ENCODE measurements around the gene USP44. TPM values are rescaled to one million over a fixed set of nuclear protein-coding genes. Genes with fewer than 3 reads are reported as not detected.
A peak's percentile ranks its signal among the peaks of the same experiment; 100 is the strongest.

The USP44 gene
- total RNA-seq, 1 experiment from 2014 or later = not detected

DNA sequence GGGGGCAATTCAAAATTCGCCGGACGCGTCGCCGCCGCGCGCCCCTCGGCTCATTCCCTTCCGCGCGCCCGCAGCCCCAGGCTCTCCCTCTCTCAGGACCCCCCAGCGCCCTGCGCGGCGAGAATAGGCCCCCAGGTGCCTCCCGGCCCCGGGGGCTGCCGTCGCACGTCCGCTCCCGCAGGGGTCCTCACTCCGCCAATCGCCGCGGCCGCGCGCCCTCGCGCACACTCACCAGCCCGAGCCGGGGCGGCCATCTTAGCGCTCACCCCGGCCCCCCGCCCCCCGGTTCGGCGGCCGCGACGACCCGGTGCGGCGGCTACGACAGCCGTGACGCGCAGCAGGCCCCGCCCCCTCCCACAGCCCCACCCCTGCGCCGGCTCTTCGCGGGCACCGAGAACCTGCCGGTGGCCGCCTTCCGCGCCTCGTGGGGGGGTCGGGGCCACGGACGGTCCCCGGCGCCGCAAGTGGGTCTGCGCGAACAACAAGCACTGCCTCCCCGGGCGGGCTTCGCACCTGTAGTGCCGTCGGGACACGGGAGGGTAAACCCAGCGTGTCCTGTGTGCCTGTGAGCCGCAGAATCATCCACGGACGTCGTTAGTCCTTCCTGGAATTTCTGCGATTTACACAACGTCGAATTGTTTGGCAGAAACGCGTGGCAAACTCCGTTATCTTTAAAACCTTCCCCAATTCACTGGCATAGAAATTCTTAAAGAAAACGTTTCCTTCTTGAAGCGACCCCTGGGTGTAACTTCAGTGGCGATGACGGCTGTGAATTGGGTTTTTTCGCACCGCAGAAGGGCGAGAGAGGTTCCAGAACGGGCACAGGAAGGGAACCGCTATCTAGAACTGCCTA lies 2.5 kb downstream of the USP44 start:
- DNase-seq (ENCODE audit: low spot score) = no peak

DNA sequence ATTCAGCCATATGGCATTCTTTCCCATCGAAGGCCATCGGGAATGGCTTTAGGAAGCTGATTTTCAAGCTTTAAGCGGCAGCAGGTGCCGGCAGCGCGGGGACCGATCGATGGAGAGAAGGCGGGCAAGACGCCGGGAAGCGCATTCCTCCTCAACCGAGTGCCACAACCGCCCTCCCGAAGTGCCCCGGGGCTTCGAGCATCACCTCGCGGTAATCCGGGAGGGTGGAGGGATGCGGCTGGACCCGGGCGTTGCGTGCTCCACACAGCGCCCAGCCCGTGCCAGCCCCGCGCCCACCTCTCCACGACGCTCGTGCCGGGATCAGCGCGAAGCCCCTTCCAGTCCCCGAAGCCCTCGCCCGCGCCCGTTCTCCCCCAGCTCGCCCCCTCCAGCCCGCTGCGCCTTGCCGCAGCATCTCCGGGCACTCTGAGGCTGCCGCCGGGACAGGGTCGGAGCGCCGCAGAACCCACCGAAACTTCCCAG lies 3.2 kb downstream of the USP44 start:
- no peak for DNase-seq (ENCODE audit: low spot score)

GRCh38 chr12:95547522-95548055 lies 3.7 kb downstream of the USP44 start:
- DNase-seq (ENCODE audit: low spot score) = no peak

- DNase-seq (ENCODE audit: low spot score) = no peak
These were observed 4.8 kb downstream of the USP44 start for GRCh38 chr12:95546491-95546813.

GRCh38 chr12:95545731-95546490 lies 5.4 kb downstream of the USP44 start:
- DNase-seq (ENCODE audit: low spot score) = no peak

GRCh38 chr12:95545303-95545702 lies 6.0 kb downstream of the USP44 start:
- DNase-seq (ENCODE audit: low spot score) = no peak

- DNase-seq (ENCODE audit: low spot score) = no peak
These were observed 6.5 kb downstream of the USP44 start for GRCh38 chr12:95544756-95545155.

- DNase-seq (ENCODE audit: low spot score) = no peak
These were observed 8.0 kb downstream of the USP44 start for GRCh38 chr12:95543305-95543704.

GRCh38 chr12:95541436-95541835 lies 9.8 kb downstream of the USP44 start:
- DNase-seq (ENCODE audit: low spot score) = no peak

GRCh38 chr12:95538656-95539055 lies 12.6 kb downstream of the USP44 start:
- no peak for DNase-seq (ENCODE audit: low spot score)

DNA sequence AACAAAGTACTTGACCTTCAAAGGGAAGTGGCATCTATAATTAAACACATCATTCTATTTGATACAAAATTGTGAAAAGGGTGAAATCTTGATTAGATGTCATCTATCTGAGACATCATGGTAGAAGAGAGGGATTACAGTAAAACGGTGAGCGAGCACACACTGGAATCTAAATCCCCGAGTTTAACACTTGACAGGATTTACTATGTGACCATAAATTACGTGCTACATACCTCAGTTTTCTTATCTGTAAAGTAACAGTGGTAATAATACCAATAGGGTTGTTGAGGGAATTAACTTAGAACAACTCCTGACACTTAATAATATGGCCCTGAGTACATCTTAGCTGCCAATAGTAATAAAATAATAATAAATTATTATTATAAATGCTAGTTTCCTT lies 13.3 kb downstream of the USP44 start:
- DNase-seq (ENCODE audit: low spot score) = no peak

GRCh38 chr12:95533985-95534384 lies 17.3 kb downstream of the USP44 start:
- no peak for DNase-seq (ENCODE audit: low spot score)

DNA sequence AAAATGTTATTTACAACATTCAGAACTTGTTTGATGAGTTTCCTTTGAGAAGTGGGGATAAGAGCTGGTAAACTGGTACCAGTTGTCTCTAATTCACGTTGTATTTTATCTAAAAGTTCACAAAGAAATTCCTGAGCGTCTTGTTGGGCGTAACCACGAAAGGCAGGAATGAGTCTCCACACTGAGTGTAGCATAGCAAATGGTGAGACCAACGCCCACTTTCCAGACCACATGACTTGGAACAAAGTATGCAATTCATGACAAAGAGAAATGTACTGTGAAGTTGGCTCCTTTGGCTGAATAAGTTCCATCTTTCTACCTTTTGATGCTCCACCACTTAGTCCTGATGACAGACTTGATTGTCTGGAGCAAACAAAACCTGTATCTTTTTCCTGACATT lies 18.4 kb downstream of the USP44 start:
- DNase-seq (ENCODE audit: low spot score) = peak; percentile 35

- no peak for DNase-seq (ENCODE audit: low spot score)
These were observed 21.5 kb downstream of the USP44 start for GRCh38 chr12:95529693-95530225.

DNA sequence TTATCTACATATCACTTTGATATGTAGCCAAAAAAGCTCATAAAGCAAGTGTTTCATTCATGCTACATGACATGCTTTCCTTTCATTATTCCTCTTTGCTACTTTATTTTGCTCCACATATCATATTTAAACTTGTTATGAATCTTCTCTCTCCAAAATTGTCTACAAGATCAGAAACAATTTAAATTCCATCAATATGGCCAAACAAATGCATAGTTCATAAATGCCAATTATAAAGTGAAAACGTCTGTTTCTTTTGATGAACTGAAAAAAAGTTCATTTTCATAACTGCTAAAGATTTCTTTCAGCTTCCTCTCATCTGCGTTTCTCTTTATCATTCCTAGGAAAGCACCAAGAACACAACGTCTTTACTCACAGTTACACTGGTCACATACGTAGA lies 22.8 kb downstream of the USP44 start:
- DNase-seq (ENCODE audit: low spot score) = no peak

- DNase-seq (ENCODE audit: low spot score) = no peak
These were observed 28.6 kb downstream of the USP44 start for GRCh38 chr12:95522692-95523091.

DNA sequence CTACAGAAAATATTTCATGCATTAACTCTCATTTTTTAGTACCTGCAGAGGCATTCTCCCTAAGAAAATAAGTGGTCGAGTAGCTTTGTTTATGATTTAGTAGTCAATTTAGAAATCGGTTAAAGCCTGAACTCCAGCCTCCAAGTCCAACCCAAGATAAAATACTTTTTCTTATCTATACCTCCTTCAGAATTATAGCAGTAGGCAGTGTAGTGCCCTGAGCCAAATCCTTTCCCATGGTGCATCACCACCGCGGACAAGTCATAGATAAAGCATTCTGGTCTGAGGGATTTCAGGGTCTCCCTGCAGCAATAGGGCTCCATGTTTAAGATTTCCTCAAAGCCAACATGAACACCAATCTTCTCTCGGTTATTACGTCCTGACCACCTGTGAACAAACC lies 30.5 kb downstream of the USP44 start:
- DNase-seq (ENCODE audit: low spot score) = no peak

- DNase-seq (ENCODE audit: low spot score) = no peak
These were observed 32.3 kb downstream of the USP44 start for GRCh38 chr12:95518944-95519343.

DNA sequence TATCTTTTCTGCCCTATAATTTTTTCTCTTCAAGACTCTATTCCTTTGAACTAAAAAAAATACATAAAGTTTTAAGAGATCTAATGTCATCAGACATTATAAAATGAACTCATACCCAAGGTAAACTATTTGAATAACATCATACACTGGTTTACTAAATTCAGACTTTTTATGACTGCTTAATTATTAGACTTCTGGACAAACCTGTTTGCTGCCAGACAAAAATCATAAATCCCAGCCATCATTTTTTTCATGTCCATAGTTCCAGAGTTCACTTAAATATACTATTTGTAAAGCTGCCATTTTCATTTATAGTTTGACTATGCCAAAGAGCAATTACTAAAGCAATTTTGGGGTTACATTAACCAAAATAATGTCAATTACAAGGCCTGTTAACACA lies 34.0 kb downstream of the USP44 start:
- no peak for DNase-seq (ENCODE audit: low spot score)

GRCh38 chr12:95516757-95517156 lies 34.5 kb downstream of the USP44 start:
- no peak for DNase-seq (ENCODE audit: low spot score)

DNA sequence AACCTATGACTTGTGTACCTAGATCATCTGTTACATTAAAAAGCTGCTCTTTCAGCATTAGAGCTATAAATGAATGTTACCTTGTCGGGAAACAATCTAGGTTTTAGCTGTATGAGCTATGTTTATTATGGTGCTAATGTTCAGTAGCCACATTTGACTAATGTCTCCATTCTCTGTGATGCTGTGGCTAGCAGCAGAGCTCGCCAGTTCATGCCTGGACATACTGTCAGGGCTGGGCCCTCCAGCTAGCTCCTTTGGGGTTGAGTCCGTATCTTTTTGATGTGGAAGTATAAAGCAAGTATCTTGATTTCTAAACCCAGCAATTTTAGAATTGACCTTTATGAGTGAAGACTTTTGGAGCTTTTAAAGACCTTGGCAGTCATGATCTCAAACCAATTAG lies 36.1 kb downstream of the USP44 start:
- no peak for DNase-seq (ENCODE audit: low spot score)

DNA sequence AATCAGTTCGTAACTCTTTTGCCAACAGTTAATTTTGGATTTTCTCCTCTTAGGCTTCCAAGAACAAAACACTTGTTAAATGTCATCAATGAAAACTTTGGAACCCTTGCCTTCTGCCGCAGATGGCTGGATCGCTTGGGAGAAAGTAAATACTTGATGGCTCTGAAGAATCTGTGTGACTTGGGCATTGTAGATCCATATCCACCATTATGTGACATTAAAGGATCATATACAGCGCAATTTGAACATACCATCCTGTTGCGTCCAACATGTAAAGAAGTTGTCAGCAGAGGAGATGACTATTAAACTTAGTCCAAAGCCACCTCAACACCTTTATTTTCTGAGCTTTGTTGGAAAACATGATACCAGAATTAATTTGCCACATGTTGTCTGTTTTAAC lies 37.7 kb downstream of the USP44 start:
- no peak for DNase-seq (ENCODE audit: low spot score)

GRCh38 chr12:95511977-95512376 lies 39.3 kb downstream of the USP44 start:
- no peak for DNase-seq (ENCODE audit: low spot score)

Measured in A172 (cell line).